HG03039 (cell line): ENCODE results near the gene QRFP.

ENCODE experiments used
- ATAC-seq: cut with Tn5 transposase; IDR thresholded peaks from one replicate; pipeline ENCODE4 v1.9.1; 2021; ENCODE audit warnings: mild to moderate bottlenecking, moderate library complexity; ENCODE audit not compliant: unreplicated experiment

QRFP gene

GRCh38 chr9:130905125-130905901, 8.7 kb upstream of the QRFP start:
- ATAC-seq: no peak

GRCh38 chr9:130904070-130905044, 7.7 kb upstream of the QRFP start:
- ATAC-seq: no peak

DNA sequence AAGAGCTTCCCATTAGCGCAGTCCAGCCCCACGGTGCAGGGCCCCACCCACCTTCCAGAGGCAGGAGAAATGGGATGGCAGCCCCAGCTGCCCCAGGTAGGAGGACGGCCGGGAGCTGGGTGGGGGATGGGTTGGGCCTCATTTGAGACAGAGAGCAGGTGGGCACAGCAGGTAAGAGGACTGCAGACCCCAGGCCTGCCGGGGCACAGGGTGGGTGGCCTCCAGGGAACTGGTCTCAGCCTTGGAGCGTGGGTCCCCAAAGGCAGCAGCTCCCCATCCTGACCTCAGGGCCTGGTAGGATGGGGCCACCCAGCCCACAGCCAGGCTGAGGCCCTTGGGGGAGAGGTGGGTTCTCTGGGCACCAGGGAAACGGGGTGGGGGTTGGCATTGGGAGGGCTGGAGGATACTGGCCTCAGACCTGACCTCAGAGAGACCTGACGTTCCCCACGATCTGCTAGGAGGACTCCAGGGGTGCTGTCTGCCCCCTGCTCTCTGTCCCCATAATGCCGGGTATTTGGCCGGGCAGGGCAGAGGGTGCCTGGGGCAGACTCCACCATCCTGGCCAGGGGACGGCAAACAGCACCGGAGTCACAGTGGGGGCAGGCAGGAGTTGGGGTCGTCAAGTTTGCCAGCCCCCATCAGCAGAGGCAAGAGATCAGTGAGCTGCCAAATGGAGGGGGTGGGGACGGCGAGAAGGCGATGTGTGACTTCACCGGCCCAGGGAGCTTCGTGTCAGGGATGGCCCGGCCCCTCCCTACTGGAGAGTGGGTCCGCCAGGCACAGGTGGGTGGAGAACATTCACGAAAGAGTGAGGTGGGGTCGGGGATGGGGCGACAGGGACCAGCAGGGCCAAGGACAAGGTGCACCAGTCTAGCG, 6.8 kb upstream of the QRFP start:
- no peak for ATAC-seq

- no peak for ATAC-seq
Measured at GRCh38 chr9:130902204-130903185, 5.9 kb upstream of the QRFP start.

DNA sequence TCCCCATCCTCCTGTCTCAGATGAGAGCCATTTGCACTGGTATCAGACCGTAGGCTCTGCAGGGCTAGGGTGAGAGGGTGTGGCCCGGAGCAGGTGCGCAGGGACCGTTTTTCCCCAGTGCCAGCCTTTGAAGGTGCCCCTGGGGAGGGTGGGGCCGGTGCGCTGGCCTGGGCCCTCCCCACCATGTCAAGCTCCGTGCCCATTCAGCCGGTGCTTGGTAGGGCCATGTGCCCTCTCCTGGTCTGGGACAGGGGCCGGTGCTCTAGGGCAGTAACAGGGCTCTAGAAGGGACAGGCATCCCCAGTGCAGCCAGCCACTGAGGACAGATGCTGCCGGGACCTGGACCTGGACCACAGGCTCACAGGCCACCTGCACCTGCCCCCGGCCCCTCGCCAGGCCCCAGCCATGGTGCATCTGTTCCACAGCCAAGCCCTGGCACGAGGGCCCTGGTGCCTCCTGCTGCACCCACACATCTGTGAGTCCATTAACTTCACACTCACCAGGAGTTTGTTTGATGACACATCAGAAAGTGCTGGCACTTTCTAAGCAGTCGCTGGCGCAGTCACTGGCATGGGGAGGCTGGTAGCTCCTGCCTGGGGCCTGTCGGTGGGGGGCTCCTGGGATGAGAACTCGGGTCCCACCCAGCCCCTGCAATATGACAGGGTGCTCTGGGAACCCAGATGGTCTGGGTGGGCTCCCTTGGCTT, 5.0 kb upstream of the QRFP start:
- ATAC-seq: no peak

GRCh38 chr9:130900701-130901497, 4.3 kb upstream of the QRFP start:
- ATAC-seq: no peak

DNA sequence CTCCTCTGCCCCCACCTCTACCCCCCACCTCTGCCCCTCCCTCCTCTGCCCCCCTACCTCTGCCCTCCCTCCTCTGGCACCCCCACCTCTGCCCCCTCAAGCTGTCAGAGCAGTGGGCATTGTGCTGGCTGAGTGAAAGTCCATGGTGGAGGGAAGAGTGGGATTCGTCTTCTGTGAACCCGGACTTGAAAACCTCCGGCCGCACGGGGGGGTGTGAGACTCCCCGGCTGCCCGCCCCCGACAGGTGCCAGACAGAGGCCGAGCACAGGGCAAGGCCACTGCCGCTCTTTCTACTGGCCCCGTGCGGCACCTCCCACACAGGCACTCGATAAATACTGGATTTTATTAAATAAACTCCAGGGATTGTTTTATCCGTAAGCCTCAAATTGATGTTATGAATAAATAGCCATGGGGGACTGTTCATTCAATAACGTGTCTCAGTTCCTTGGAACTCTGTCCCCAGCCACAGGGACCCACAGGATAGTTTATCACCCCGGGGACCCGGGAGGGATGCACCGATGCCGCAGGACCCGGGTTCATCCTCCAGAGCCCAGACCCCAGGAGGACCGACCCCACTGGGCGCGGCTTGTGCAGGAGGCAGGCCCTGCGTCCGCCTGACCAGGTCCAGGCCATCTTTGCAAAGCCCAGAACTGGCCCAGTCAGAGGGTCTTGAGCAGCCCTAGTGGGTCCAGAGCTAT, 2.6 kb upstream of the QRFP start:
- ATAC-seq: no peak

GRCh38 chr9:130898552-130898852, 1.9 kb upstream of the QRFP start:
- ATAC-seq: no peak

DNA sequence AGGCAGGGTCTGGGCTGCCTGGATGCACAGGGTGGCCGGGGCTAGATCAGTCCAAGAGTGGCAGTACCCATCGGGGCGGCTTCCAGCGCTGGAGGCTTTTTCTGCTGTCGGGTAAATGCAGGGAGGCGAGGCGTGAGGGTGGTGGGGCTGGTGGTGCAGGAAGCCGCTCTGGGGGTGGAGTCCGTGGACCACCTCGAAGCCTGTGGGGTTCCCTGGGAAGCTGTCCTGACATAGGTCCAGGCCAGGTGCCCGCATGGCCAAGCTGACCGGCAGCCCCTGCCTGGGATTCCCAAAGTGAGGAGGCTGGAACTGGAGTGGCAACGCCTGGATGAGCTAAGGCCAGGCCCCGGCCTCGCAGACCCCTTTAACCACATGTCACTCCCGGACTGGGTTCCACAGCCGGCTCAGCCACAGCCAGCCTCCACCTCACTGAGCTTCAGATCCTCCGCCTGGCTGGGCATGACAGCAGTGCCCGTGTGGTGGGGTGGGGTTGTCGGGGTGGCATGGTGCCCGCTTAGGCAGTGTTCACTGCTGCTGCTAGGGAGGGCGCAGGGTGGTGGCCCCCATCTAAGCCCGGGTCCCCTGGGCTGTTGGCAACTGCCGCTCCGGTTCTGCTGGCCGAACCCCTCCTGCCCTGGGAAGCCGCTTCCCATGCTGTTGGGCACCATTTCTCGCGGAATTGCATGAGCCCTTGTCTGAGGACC, 1.4 kb upstream of the QRFP start:
- ATAC-seq: no peak

DNA sequence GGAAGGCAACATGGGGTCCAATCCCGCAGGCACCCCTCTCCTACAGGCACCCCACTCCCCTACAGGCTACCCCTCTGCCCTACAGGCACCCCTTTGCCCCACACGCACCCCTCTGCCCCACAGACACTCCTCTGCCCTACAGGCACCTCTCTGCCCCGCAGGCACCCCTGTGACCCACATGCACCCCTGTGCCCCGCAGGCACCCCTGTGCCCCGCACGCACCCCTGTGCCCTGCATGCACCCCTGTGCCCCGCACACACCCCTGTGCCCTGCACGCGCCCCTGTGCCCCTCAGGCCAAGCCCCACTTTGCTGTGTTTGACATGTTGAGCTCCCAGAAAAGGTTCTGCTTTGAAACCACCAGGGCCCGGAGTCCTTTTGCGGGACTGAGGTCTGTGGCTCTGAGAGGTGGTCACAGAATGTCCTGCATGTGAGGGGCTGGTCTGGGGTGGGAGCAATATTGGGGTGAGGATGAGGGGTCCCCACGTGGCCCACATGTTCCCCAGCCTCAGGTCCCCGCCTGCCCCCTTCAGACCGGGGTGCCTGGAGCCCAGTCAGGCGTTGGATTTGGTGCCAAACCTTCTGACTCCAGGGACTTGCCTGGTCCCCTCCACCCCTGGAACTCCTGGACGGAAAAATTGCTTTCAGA, 616 bp upstream of the QRFP start:
- no peak for ATAC-seq

DNA sequence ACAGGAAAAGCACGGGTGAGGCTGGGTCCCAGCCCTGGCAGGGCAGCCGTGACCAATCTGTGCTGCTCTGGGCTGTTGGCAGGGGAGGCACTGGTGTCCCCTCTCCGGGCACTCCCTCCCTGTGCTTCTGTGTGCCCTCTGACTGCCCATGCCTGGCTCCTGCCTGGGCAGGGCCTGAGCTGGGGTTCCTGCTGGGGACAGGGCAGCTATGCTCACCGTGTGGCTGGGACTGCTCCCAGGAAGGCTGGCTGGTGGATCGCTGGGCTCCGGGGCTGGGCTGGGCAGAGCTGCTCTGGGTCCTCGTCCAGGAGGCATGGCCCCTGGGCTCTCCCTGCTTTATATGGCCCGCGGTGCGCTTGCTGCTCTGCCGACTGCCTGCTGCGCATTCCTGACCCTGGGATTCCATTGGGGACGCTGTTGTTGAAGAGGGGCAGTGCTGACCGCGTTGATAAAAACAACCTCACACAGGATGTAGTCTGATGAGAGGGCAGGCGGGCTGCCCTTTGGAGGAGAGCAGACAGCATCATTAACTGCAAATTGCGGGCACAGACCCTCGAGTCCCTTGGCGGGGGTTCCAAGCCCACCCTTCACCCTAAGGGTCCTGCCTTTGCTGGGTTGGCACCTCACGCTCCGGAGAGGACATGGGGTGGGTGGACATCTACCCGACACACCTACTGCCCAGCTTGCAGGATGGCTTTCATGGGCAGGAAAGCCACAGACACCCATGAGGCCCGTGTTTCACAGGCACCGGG, 955 bp downstream of the QRFP start:
- no peak for ATAC-seq

- ATAC-seq: no peak
Measured at GRCh38 chr9:130895038-130895437, 1.6 kb downstream of the QRFP start.

- no peak for ATAC-seq
Measured at GRCh38 chr9:130894546-130894945, 2.1 kb downstream of the QRFP start.

- no peak for ATAC-seq
Measured at GRCh38 chr9:130893341-130894101, 3.1 kb downstream of the QRFP start.
